DOHH2 (cell line): ENCODE measurements around the gene FAM118A.
"Not testable (repeated sequence)": the region's sequence is repeated elsewhere in the genome, so short reads cannot be mapped to it uniquely, and the experiment has no call there.

Experiments
- H3F3A ChIP-seq: fragments of 200-600 bp; sonication (generic), shearing (Covaris generic); 2 replicates; pipeline ENCODE4 v1.6.0; 2016; ENCODE audit warnings: antibody characterized with exemption, mild to moderate bottlenecking; ENCODE audit not compliant: control insufficient read depth, insufficient read depth
- H3K27ac ChIP-seq: fragments of 200-600 bp; sonication (generic); 2 replicates; pipeline ENCODE4 v1.5.1; 2014; ENCODE audit warnings: low read depth, mild to moderate bottlenecking, low read length, moderate library complexity
- H3K27me3 ChIP-seq: fragments of 200-600 bp; sonication (generic); 2 replicates; pipeline ENCODE4 v1.6.1; 2014; ENCODE audit warnings: mild to moderate bottlenecking, low read length, mixed read lengths; ENCODE audit not compliant: control insufficient read depth
- H3K36me3 ChIP-seq: fragments of 200-600 bp; sonication (generic); 2 replicates; pipeline ENCODE4 v1.6.1; 2014; ENCODE audit warnings: mild to moderate bottlenecking, low read length, moderate library complexity, mixed read lengths; ENCODE audit not compliant: control insufficient read depth
- H3K4me1 ChIP-seq: fragments of 200-600 bp; sonication (generic); 2 replicates; pipeline ENCODE4 v1.6.1; 2014; ENCODE audit warnings: mild to moderate bottlenecking, low read length, mixed read lengths; ENCODE audit not compliant: control insufficient read depth
- H3K4me2 ChIP-seq: fragments of 200-600 bp; sonication (generic); 2 replicates; pipeline ENCODE4 v1.6.0; 2014; ENCODE audit warnings: mild to moderate bottlenecking, low read length, moderate library complexity
- H3K4me3 ChIP-seq: fragments of 200-600 bp; sonication (generic); 2 replicates; pipeline ENCODE4 v1.5.1; 2014; ENCODE audit warnings: mild to moderate bottlenecking, low read length, mixed read lengths
- H3K79me2 ChIP-seq: fragments of 200-600 bp; sonication (generic); 2 replicates; pipeline ENCODE4 v1.6.1; 2014; ENCODE audit warnings: mild to moderate bottlenecking, low read length, mixed read lengths; ENCODE audit not compliant: control insufficient read depth
- H3K9me2 ChIP-seq: fragments of 200-600 bp; sonication (generic); replicated peaks from 2 replicates; pipeline ENCODE4 v1.6.1; 2014; ENCODE audit warnings: mild to moderate bottlenecking, low read length, mixed read lengths; ENCODE audit not compliant: control insufficient read depth
- H3K9me3 ChIP-seq: fragments of 200-600 bp; sonication (generic); 2 replicates; pipeline ENCODE4 v1.6.1; 2014; ENCODE audit warnings: antibody characterized with exemption, low read length, mixed read lengths; ENCODE audit not compliant: control insufficient read depth, insufficient read depth
- H4K20me1 ChIP-seq: fragments of 200-600 bp; sonication (generic); 2 replicates; pipeline ENCODE4 v1.6.0; 2014; ENCODE audit warnings: low read depth, mild to moderate bottlenecking, antibody characterized with exemption, low read length, moderate library complexity; ENCODE audit not compliant: control insufficient read depth, insufficient read depth
- EZH2phosphoT487 ChIP-seq: fragments of 200-600 bp; sonication (generic); IDR thresholded peaks from 2 replicates; pipeline ENCODE4 v1.6.1; 2017; ENCODE audit warnings: borderline replicate concordance, mild to moderate bottlenecking, antibody characterized with exemption, low read length, moderate library complexity, mixed read lengths
- TF ChIP-seq, protein P1 (sequence below): fragments of 200-600 bp; sonication (generic); IDR thresholded peaks from one replicate; pipeline ENCODE4 v1.5.1; 2014; ENCODE audit warnings: antibody characterized with exemption, mild to moderate bottlenecking, low read depth, low read length; ENCODE audit not compliant: poor library complexity, severe bottlenecking

The FAM118A gene

DNA sequence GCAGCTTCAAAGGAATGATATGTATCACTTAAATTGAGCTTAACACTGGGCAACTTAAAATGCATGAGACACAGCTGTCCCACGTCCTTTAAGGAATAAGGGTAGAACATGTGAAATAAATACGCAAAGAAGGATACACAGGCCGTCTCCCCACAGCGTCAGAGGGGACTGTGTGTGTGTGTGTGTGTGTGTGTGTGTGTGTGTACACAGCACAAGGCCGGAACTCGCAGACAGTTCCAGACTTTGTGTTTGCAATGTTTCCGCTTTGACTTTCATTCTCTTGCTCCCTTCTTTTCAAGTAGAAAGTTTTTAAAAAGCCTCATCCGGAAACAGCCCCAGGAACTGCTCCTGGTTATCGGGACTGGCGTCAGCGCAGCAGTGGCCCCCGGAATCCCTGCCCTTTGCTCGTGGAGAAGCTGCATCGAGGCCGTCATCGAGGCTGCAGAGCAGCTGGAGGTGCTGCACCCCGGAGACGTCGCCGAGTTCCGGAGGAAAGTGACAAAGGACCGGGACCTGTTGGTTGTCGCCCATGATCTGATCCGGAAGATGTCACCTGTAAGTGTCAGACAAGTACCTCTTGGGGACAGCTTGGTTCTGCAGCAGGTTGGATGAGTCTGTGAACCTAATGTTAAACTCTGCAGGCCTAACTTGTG is 13.3 kb downstream of the FAM118A start:
- peaks cover 38% of the 10 kb centered on the region for H3K79me2 ChIP-seq
- H3K27ac ChIP-seq, result no peak overlapping the region
- no peaks in the 10 kb centered on the region for H4K20me1 ChIP-seq
- no peaks in the 10 kb centered on the region for H3K27me3 ChIP-seq
- TF ChIP-seq EZH2phosphoT487, result no peak
- TF ChIP-seq, protein P1, sequence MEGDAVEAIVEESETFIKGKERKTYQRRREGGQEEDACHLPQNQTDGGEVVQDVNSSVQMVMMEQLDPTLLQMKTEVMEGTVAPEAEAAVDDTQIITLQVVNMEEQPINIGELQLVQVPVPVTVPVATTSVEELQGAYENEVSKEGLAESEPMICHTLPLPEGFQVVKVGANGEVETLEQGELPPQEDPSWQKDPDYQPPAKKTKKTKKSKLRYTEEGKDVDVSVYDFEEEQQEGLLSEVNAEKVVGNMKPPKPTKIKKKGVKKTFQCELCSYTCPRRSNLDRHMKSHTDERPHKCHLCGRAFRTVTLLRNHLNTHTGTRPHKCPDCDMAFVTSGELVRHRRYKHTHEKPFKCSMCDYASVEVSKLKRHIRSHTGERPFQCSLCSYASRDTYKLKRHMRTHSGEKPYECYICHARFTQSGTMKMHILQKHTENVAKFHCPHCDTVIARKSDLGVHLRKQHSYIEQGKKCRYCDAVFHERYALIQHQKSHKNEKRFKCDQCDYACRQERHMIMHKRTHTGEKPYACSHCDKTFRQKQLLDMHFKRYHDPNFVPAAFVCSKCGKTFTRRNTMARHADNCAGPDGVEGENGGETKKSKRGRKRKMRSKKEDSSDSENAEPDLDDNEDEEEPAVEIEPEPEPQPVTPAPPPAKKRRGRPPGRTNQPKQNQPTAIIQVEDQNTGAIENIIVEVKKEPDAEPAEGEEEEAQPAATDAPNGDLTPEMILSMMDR, result no peak
- peaks cover 24% of the 10 kb centered on the region for H3K36me3 ChIP-seq
- peaks cover 15% of the 10 kb centered on the region for H3K4me1 ChIP-seq
- H3F3A ChIP-seq, result no peaks in the 10 kb centered on the region; the same call in 1 of the 2 replicates
- no peak overlapping the region for H3K4me3 ChIP-seq
- no peak overlapping the region for H3K4me2 ChIP-seq
- H3K9me3 ChIP-seq, result no peaks in the 10 kb centered on the region
- H3K9me2 ChIP-seq, result no peaks in the 10 kb centered on the region

DNA sequence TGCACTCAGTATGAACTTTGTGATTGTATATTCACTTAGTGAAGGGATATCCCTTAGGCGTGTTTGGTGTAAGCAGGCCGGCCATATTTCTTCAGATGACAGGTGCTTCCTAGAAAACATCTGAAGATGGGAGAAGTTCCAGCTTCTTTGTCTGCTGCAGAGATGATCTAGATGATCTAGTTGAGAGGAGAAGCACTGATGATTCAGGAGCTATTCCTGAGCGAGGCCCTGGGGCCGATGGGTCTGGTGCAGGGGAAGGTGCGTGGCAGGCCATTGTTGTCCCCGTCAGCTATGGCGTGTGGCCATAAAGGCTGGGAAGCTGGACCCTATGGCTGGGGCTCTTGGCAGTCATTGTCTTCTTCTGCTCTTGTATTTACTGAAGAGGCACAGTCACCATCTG is 14.0 kb downstream of the FAM118A start:
- Histone ChIP-seq H3K9me3 (no peaks in the 10 kb centered on the region), H3K27ac (no peak overlapping the region), H4K20me1 (no peaks in the 10 kb centered on the region), H3K79me2 (peaks cover 31% of the 10 kb centered on the region), H3K4me2 (no peak overlapping the region), H3F3A (no peaks in the 10 kb centered on the region), H3K27me3 (no peaks in the 10 kb centered on the region), H3K4me1 (peaks cover 8% of the 10 kb centered on the region), H3K4me3 (no peak overlapping the region), H3K9me2 (no peaks in the 10 kb centered on the region), H3K36me3 (peaks cover 24% of the 10 kb centered on the region)
- no peak for TF ChIP-seq EZH2phosphoT487
- TF ChIP-seq, protein P1, result no peak

DNA sequence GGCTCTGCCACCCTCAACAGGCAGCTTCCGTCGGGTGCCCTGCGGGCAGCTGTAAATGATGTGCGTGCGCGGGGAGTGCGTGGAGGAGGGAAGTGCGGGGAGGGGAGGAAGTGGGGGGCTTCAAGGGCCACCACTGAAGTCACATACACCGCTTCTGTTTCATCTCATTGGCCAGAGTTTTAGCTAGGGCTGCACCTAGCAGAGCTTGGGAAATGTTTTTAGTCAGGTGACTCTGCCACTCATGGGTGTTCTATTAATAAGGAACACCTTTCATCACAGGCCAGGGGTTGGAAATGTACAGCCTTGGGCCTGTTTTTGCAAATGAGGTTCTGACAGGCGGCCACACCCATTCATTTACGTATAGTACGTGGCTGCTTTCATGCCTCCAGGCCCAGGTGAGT is 14.6 kb downstream of the FAM118A start:
- peaks cover 24% of the 10 kb centered on the region for H3K36me3 ChIP-seq

DNA sequence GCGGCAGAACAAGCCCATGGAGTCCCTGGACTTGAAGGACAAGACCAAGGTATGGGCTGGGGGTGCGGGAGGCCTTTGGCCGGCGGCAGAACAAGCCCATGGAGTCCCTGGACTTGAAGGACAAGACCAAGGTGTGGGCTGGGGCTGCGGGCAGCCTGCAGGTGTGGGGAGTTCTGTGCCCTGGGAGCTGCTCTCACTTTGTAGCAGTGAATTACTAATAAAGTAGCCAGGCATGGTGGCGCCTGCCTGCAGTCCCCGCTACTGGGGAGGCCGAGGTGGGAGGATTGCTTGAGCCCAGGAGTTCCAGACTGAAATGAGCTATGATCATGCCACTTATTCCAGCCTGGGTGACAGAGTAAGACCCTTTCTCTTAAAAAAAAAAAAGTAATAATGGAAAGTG is 18.5 kb downstream of the FAM118A start:
- not testable (repeated sequence) for H3F3A ChIP-seq, H3K4me3 ChIP-seq
- peaks cover 22% of the 10 kb centered on the region for H3K36me3 ChIP-seq

More for the DNA sequence above, 14.6 kb downstream of the FAM118A start:
- H3K27ac ChIP-seq, result no peak overlapping the region
- H3K4me2 ChIP-seq, result no peak overlapping the region
- H3K4me1 ChIP-seq, result peaks cover 1% of the 10 kb centered on the region
- H3F3A ChIP-seq, result no peaks in the 10 kb centered on the region
- H3K9me3 ChIP-seq, result no peaks in the 10 kb centered on the region
- H3K27me3 ChIP-seq, result no peaks in the 10 kb centered on the region
- H3K79me2 ChIP-seq, result peaks cover 25% of the 10 kb centered on the region
- H3K9me2 ChIP-seq, result no peaks in the 10 kb centered on the region
- no peaks in the 10 kb centered on the region for H4K20me1 ChIP-seq
- no peak for TF ChIP-seq EZH2phosphoT487
- TF ChIP-seq, protein P1, result no peak
- H3K4me3 ChIP-seq, result no peak overlapping the region

More for the DNA sequence above, 18.5 kb downstream of the FAM118A start:
- H3K4me1 ChIP-seq, H3K27ac ChIP-seq, H3K9me2 ChIP-seq, H4K20me1 ChIP-seq, H3K9me3 ChIP-seq, H3K79me2 ChIP-seq, H3K4me2 ChIP-seq, H3K27me3 ChIP-seq: not testable (repeated sequence)
